GM12878 (cell line): Measurements from ENCODE around the gene BCAS3. TPM values are rescaled to one million over a fixed set of nuclear protein-coding genes. Genes with fewer than 3 reads are reported as not detected.

Experiments used
- CEBPZ ChIP-seq: fragments of 150-350 bp; IDR thresholded peaks from 2 replicates; pipeline ENCODE4 v1.6.1; 2016; ENCODE audit warnings: low read depth, low read length
- E2F4 ChIP-seq: IDR thresholded peaks from 2 replicates; pipeline ENCODE4 v1.6.1; 2012; ENCODE audit warnings: low read depth, low read length, improper control_type of control experiment
- HSF1 ChIP-seq: fragments of 150-350 bp; IDR thresholded peaks from 2 replicates; pipeline ENCODE4 v1.6.1; 2014; ENCODE audit warnings: mild to moderate bottlenecking, low read depth, low read length
- NR2C2 ChIP-seq: IDR thresholded peaks from 2 replicates; pipeline ENCODE4 v1.6.1; 2011; ENCODE audit warnings: borderline replicate concordance, low read depth; ENCODE audit not compliant: control insufficient read depth, insufficient read length
- POLR2A ChIP-seq: IDR thresholded peaks from 2 replicates; pipeline ENCODE4 v1.6.1; 2011; ENCODE audit warnings: low read depth, mild to moderate bottlenecking, low read length
- ZBED1 ChIP-seq: IDR thresholded peaks from 2 replicates; pipeline ENCODE4 v1.6.1; 2016; ENCODE audit warnings: borderline replicate concordance
- ZNF207 ChIP-seq: fragments of 450-650 bp; IDR thresholded peaks from 2 replicates; pipeline ENCODE4 v1.6.1; 2014; ENCODE audit warnings: antibody characterized with exemption, mild to moderate bottlenecking, borderline replicate concordance
- polyA plus RNA-seq, 11 experiments: library from polyadenylated mRNA; depleted of rRNA in 4 of 11; unstranded in 6 of 11; stranded (reverse) in 5 of 11; fragments of >200 nt; fragmentation: Nextera tagmentation in 4 of 11; fragmentation: Illumina TruSeq in 1 of 11; extraction: Ambion mirVana in 4 of 11; extraction: Trizol in 1 of 11; gene quantifications; 1 replicate in 1 of 11; 2 replicates in 10 of 11; pipeline versions ENCODE4 v1.2.1 to v1.2.3, GENCODE V29; 2011 to 2016; ENCODE audit warnings: inconsistent platforms in 2 of 11, missing spikeins in 2 of 11, low read depth in 1 of 11
- total RNA-seq, 4 experiments: library from RNA; depleted of rRNA in 3 of 4; stranded (reverse); fragments of >200 nt in 3 of 4; fragmentation: Illumina TruSeq in 1 of 4; extraction: Trizol in 1 of 4; gene quantifications; 2 replicates each; pipeline versions ENCODE4 v1.2.1 to v1.2.3, GENCODE V29; 2013 to 2021

The BCAS3 gene
- total and polyA plus RNA-seq, 10 of the 15 experiments (the other 5 are each of a cell fraction or from before 2014, with no cell fraction given) = 2.1 to 11.0 (median 6.6) TPM

DNA sequence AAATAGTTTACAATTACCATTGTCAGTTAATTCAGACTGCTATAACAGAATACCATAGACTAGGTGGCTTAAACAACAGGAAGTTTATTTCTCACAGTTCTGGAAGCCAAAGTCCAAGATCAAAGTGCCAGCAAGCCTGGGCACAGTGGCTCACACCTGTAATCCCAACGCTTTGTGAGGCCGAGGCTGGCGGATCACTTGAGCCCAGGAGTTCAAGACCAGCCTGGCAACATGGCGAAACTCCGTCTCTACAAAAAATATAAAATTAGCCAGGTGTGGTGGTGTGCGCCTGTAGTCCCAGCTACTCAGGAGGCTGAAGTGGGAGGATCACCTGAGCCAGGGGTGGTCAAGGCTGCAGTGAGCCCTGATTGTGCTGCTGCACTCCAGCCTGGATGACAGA, 650.7 kb downstream of the BCAS3 start (continued):
- TF ChIP-seq CEBPZ (no peak), ZBED1 (no peak), POLR2A (no peak), NR2C2 (no peak), ZNF207 (no peak), E2F4 (no peak), HSF1 (no peak)
